OCI-LY7 (cell line): ENCODE data around the gene VPS37B. TPM values are rescaled to one million over a fixed set of nuclear protein-coding genes. Genes with fewer than 3 reads are reported as not detected.

Experiments used
- BruUV-seq: library from RNA; stranded (reverse); fragments of 400-500 nt; replicated peaks from 2 replicates; lab custom pipeline; 2021; lab: Mats Ljungman, UMichigan
- CTCF ChIA-PET: fragments of 300-600 bp; sonication (Branson Sonifier 250); formaldehyde crosslinking; loops from one replicate; lab custom pipeline; 2022; ENCODE audit warnings: antibody characterized with exemption; ENCODE audit not compliant: unreplicated experiment; lab: Charles Lee
- POLR2A ChIA-PET: fragments of 300-600 bp; sonication (Branson Sonifier 250); formaldehyde crosslinking; loops from one replicate; lab custom pipeline; 2022; ENCODE audit warnings: antibody characterized with exemption; lab: Charles Lee
- DNase-seq: peaks from one replicate; pipeline ENCODE4 v3.0.0-alpha.2; 2015; ENCODE audit warnings: low spot score
- H2AFZ ChIP-seq: fragments of 200-600 bp; sonication (generic), shearing (Covaris generic); 2 replicates; pipeline ENCODE4 v1.6.1; 2014; ENCODE audit warnings: mild to moderate bottlenecking, antibody characterized with exemption, low read length, moderate library complexity
- H3K27ac ChIP-seq: fragments of 200-600 bp; sonication (generic); 2 replicates; pipeline ENCODE4 v1.5.1; 2014; ENCODE audit warnings: mixed run types, low read depth, mild to moderate bottlenecking, moderate library complexity, low read length, inconsistent platforms; ENCODE audit not compliant: poor library complexity, severe bottlenecking
- H3K36me3 ChIP-seq: fragments of 200-600 bp; sonication (generic); 2 replicates; pipeline ENCODE4 v1.6.1; 2014; ENCODE audit warnings: mild to moderate bottlenecking, antibody characterized with exemption, low read length, moderate library complexity, mixed read lengths; ENCODE audit not compliant: insufficient read depth
- H3K4me1 ChIP-seq: fragments of 200-600 bp; sonication (generic); 2 replicates; pipeline ENCODE4 v1.5.1; 2014; ENCODE audit warnings: mild to moderate bottlenecking, low read length; ENCODE audit not compliant: insufficient read depth, poor library complexity, severe bottlenecking
- H3K4me2 ChIP-seq: fragments of 200-600 bp; sonication (generic); 2 replicates; pipeline ENCODE4 v1.6.1; 2014; ENCODE audit warnings: mild to moderate bottlenecking, low read length
- H3K4me3 ChIP-seq: fragments of 200-600 bp; sonication (generic); 2 replicates; pipeline ENCODE4 v1.5.1; 2014; ENCODE audit warnings: mild to moderate bottlenecking, low read depth, low read length; ENCODE audit not compliant: poor library complexity, severe bottlenecking
- H3K79me2 ChIP-seq: fragments of 200-600 bp; sonication (generic); 2 replicates; pipeline ENCODE4 v1.6.1; 2016; ENCODE audit warnings: low read depth, mild to moderate bottlenecking, low read length, moderate library complexity, mixed read lengths; ENCODE audit not compliant: insufficient read depth
- H3K9me2 ChIP-seq: fragments of 200-600 bp; sonication (generic); 2 replicates; pipeline ENCODE4 v1.6.1; 2016; ENCODE audit warnings: mild to moderate bottlenecking, low read length, mixed read lengths; ENCODE audit not compliant: insufficient read depth
- H3K9me3 ChIP-seq: fragments of 200-600 bp; sonication (generic); 2 replicates; pipeline ENCODE4 v1.6.1; 2014; ENCODE audit warnings: mild to moderate bottlenecking, mixed run types, low read length, mixed read lengths
- H4K20me1 ChIP-seq: fragments of 200-600 bp; sonication (generic); 2 replicates; pipeline ENCODE4 v1.6.1; 2014; ENCODE audit warnings: mild to moderate bottlenecking, antibody characterized with exemption, low read length, moderate library complexity, mixed read lengths; ENCODE audit not compliant: insufficient read depth
- EZH2phosphoT487 ChIP-seq: fragments of 200-600 bp; sonication (generic); IDR thresholded peaks from 2 replicates; pipeline ENCODE4 v1.6.1; 2018; ENCODE audit warnings: low read depth, borderline replicate concordance, mild to moderate bottlenecking, mixed run types, antibody characterized with exemption, low read length, moderate library complexity, mixed read lengths
- intact Hi-C: fragments of 100-400 bp; cut with micrococcal nuclease; formaldehyde crosslinking; loops from one replicate; pipeline ENCODE4 v1.10.0; 2022; ENCODE audit not compliant: unreplicated experiment
- total RNA-seq, 2 experiments: library from RNA; depleted of rRNA in 1 of 2; stranded (reverse); fragments of >200 nt in 1 of 2; shearing (Covaris generic) in 1 of 2; gene quantifications; 2 replicates each; pipeline ENCODE4 v1.2.3, GENCODE V29; 2014 to 2022
- TF ChIP-seq, protein P1 (sequence below): fragments of 200-600 bp; sonication (generic); conservative IDR thresholded peaks from 2 replicates; pipeline ENCODE4 v1.5.1; 2014; ENCODE audit warnings: mild to moderate bottlenecking, antibody characterized with exemption, low read length, moderate library complexity, mixed read lengths

VPS37B gene
- total RNA-seq, 2 experiments from 2014 or later: 1.7 to 2.5 TPM

DNA sequence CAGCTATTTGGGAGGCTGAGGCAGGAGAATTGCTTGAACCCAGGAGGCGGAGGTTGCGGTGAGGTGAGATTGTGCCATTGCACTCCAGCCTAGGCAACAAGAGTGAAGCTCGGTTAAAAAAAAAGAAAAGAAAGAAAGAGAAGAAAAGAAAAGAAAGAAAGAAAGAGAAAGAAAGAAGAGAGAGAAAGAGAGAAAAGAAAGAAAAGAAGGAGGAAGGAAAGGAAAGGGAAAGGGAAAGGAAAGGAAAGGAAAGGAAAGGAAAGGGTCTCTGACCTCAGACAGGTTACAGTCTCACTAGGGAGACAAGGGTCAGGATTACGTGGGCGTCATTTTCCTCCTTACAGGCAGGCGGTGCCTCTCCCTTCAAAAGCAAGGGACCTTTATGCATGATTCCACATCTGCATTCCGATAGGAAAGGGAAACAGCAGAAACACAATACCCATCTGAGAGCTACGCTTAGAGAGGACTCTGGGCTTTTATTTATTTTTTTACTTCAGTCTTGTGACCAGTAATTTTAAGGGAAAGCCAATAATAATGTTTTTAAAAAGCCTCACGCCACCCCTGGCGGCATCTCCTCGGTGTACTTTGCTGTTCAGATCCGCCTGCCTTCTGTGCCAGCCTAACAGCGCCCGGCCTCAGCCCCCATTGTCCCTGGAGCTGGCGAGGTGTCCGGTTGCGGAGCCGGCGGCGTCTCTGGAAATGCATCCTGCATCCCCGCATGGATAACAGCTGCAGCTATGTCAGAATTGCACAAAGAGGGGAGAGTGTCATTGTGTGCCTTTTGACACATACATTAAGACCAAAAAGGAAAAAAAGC is 61.6 kb downstream of the VPS37B start:
- CTCF ChIA-PET: interaction anchor here (1.6 kb wide), 1 partner anchor 40 kb away, joined by 3 read pairs; no protein-coding TSS in a partner anchor
- Histone ChIP-seq H2AFZ (peak overlapping the region; percentile 73), H3K4me3 (peak overlapping the region; percentile 74), H3K4me2 (peak overlapping the region; percentile 88), H3K79me2 (peaks cover 27% of the 10 kb centered on the region), H3K27ac (peak overlapping the region; percentile 13), H3K9me3 (no peaks in the 10 kb centered on the region), H3K36me3 (peaks cover 12% of the 10 kb centered on the region), H3K9me2 (no peaks in the 10 kb centered on the region), H4K20me1 (peaks cover 12% of the 10 kb centered on the region; the same call in 1 of the 2 replicates), H3K4me1 (peaks cover 34% of the 10 kb centered on the region)
- DNase-seq: no peak
- BruUV-seq: no TSS peak
- intact Hi-C loops: loop anchor here (2.0 kb wide), 1 partner anchor 24 kb away; no protein-coding TSS in a partner anchor
- POLR2A ChIA-PET: interaction anchor here (0.6 to 0.9 kb wide), 3 partner anchors 16 to 169 kb away, joined by 3 to 5 read pairs (median 3); no protein-coding TSS in a partner anchor
- TF ChIP-seq, protein P1, sequence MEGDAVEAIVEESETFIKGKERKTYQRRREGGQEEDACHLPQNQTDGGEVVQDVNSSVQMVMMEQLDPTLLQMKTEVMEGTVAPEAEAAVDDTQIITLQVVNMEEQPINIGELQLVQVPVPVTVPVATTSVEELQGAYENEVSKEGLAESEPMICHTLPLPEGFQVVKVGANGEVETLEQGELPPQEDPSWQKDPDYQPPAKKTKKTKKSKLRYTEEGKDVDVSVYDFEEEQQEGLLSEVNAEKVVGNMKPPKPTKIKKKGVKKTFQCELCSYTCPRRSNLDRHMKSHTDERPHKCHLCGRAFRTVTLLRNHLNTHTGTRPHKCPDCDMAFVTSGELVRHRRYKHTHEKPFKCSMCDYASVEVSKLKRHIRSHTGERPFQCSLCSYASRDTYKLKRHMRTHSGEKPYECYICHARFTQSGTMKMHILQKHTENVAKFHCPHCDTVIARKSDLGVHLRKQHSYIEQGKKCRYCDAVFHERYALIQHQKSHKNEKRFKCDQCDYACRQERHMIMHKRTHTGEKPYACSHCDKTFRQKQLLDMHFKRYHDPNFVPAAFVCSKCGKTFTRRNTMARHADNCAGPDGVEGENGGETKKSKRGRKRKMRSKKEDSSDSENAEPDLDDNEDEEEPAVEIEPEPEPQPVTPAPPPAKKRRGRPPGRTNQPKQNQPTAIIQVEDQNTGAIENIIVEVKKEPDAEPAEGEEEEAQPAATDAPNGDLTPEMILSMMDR: peak; percentile 38; the same call in 1 of the 2 replicates
- TF ChIP-seq EZH2phosphoT487: no peak

DNA sequence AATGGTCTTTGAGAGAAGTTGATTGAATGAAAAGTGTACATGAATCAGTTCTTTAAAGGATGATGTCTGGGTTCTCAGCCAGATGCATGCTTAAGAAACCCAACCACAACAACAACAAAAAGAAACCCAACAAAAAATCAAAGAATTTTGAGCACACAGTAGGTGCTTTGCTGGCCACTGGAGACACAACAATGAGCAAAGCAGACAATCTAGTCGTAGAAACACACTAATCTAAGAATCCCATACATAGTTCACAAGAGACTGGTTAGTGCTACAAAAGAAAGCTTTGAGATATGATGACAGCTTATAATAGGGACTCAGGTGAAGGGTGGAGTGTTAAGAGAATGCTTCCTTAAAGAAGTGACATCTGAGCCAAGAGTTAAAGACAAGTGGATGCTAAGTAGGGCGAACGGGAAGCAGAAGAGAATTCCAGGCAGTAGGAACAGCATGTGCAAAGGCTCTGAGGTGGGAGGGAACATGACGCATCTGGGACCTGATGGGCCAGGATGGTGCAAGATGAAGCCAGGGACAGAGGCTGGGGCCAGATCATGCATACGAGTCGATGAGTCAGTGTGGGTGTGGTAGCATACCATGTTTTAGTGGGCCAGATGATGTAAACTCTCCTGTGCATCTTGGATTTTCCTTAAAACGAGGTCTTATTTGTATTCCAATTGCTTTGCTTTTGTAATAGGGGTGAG is 65.3 kb downstream of the VPS37B start:
- BruUV-seq: no TSS peak
- intact Hi-C loops: no loop called here
- DNase-seq: no peak
- Histone ChIP-seq H3K9me3 (no peaks in the 10 kb centered on the region), H3K79me2 (no peaks in the 10 kb centered on the region), H3K4me2 (no peak overlapping the region), H3K36me3 (no peaks in the 10 kb centered on the region), H4K20me1 (no peaks in the 10 kb centered on the region), H3K4me1 (peaks cover 26% of the 10 kb centered on the region), H2AFZ (no peak overlapping the region), H3K27ac (no peak overlapping the region), H3K9me2 (no peaks in the 10 kb centered on the region), H3K4me3 (no peak overlapping the region)
- ChIA-PET CTCF (no interaction called here), POLR2A (no interaction called here)
- no peak for TF ChIP-seq EZH2phosphoT487
- TF ChIP-seq, protein P1: no peak
